ENCODE measurements around the gene PAK6. TPM values are rescaled to one million over a fixed set of nuclear protein-coding genes. Genes with fewer than 3 reads are reported as not detected.
A peak's percentile ranks its signal among the peaks of the same experiment; 100 is the strongest.

PAK6 gene
- total and polyA plus RNA-seq, 12 donors, result 4.9 to 31.0 (median 13.1) TPM

- intact Hi-C loops (cut with DNase I), result no loop called here
- Histone ChIP-seq H3K27me3 (no peaks in the 10 kb centered on the region), H3K9me3 (replicated peaks in 1 of 3) (no peaks in the 10 kb centered on the region), H3K27ac (peak overlapping the region in 2 of 5 donors; percentile 91 to 98), H3K4me3 (no peak overlapping the region), H3K4me1 (replicated peaks in 1 of 2) (peaks cover 36 to 40% of the 10 kb centered on the region in 2 donors), H3K36me3 (replicated peaks in 1 of 2) (peaks cover 0 to 4% of the 10 kb centered on the region in 2 donors)
- DNase-seq, result no peak
- no peak for TF ChIP-seq POLR2A (IDR thresholded peaks at IDR 0.05)
- no peak for TF ChIP-seq CTCF (IDR thresholded peaks at IDR 0.05)
- WGBS, 4 donors, result 70 to 93% (median 82%) methylated on average over 2 to 10 of the region's 10 CpGs
These were observed 26.5 kb downstream of the PAK6 start for GRCh38 chr15:40265355-40265754.

- 93 to 100% (median 96%) methylated on average over 1 to 20 of the region's 20 CpGs for WGBS, 4 donors
- Histone ChIP-seq H3K27me3 (no peaks in the 10 kb centered on the region), H3K36me3 (replicated peaks in 1 of 2) (peaks cover 0 to 4% of the 10 kb centered on the region in 2 donors), H3K4me3 (no peak overlapping the region), H3K27ac (peak overlapping the region in 3 of 5 donors; percentile 84 to 91 (median 89)), H3K9me3 (replicated peaks in 1 of 3) (no peaks in the 10 kb centered on the region), H3K4me1 (replicated peaks in 1 of 2) (peaks cover 36 to 39% of the 10 kb centered on the region in 2 donors)
- no peak for TF ChIP-seq POLR2A (IDR thresholded peaks at IDR 0.05)
- DNase-seq, result no peak
- intact Hi-C loops (cut with DNase I), result no loop called here
These were observed 27.0 kb downstream of the PAK6 start for GRCh38 chr15:40265875-40266274.

GRCh38 chr15:40266828-40267304 lies 28.0 kb downstream of the PAK6 start:
- no peak overlapping the region for H3K4me3 ChIP-seq

GRCh38 chr15:40267670-40268069 lies 28.8 kb downstream of the PAK6 start:
- H3K9me3 ChIP-seq (replicated peaks in 1 of 3), result no peaks in the 10 kb centered on the region
- 79 to 83% (median 83%) methylated on average over 4 of the region's 4 CpGs; no CpG with 5 or more reads in 1 of the 4 donors for WGBS, 4 donors
- H3K4me3 ChIP-seq, result no peak overlapping the region
- peak overlapping the region in 1 of 5 donors; percentile 89 for H3K27ac ChIP-seq
- no peak for DNase-seq
- TF ChIP-seq CTCF (IDR thresholded peaks at IDR 0.05) (no peak), POLR2A (IDR thresholded peaks at IDR 0.05) (no peak)
- peaks cover 0 to 4% of the 10 kb centered on the region in 2 donors for H3K36me3 ChIP-seq (replicated peaks in 1 of 2)
- H3K4me1 ChIP-seq (replicated peaks in 1 of 2), result peaks cover 35 to 39% of the 10 kb centered on the region in 2 donors
- intact Hi-C loops (cut with DNase I), result no loop called here
- H3K27me3 ChIP-seq, result no peaks in the 10 kb centered on the region

More at GRCh38 chr15:40266828-40267304, 28.0 kb downstream of the PAK6 start:
- no peaks in the 10 kb centered on the region for H3K9me3 ChIP-seq (replicated peaks in 1 of 3)
- intact Hi-C loops (cut with DNase I), result no loop called here
- DNase-seq, result peak; percentile 86 to 97 (median 95)
- WGBS, 4 donors, result 25 to 35% (median 32%) methylated on average over 5 to 7 of the region's 7 CpGs
- peak overlapping the region; percentile 65 to 91 (median 84) for H3K27ac ChIP-seq
- peaks cover 36 to 39% of the 10 kb centered on the region in 2 donors for H3K4me1 ChIP-seq (replicated peaks in 1 of 2)
- no peak for TF ChIP-seq CTCF (IDR thresholded peaks at IDR 0.05)
- TF ChIP-seq POLR2A (IDR thresholded peaks at IDR 0.05), result peak in 1 of 2 donors; percentile 80
- H3K27me3 ChIP-seq, result no peaks in the 10 kb centered on the region
- peaks cover 0 to 4% of the 10 kb centered on the region in 2 donors for H3K36me3 ChIP-seq (replicated peaks in 1 of 2)

GRCh38 chr15:40269604-40270003 lies 30.7 kb downstream of the PAK6 start:
- intact Hi-C loops (cut with DNase I), result loop anchor here (5.0 to 10.0 kb wide), 3 partner anchors 47 to 225 kb away; no protein-coding TSS in a partner anchor
- Histone ChIP-seq H3K27me3 (no peaks in the 10 kb centered on the region), H3K4me3 (no peak overlapping the region), H3K36me3 (replicated peaks in 1 of 2) (peaks cover 0 to 4% of the 10 kb centered on the region in 2 donors), H3K9me3 (replicated peaks in 1 of 3) (no peaks in the 10 kb centered on the region), H3K4me1 (replicated peaks in 1 of 2) (peaks cover 17 to 21% of the 10 kb centered on the region in 2 donors), H3K27ac (no peak overlapping the region)
- 73 to 83% (median 79%) methylated on average over 1 to 4 of the region's 4 CpGs for WGBS, 4 donors
- no peak for DNase-seq
- TF ChIP-seq CTCF (IDR thresholded peaks at IDR 0.05) (no peak), POLR2A (IDR thresholded peaks at IDR 0.05) (no peak)
